GM12878 (cell line): ENCODE measurements around the gene PLXND1. TPM values are rescaled to one million over a fixed set of nuclear protein-coding genes. Genes with fewer than 3 reads are reported as not detected.

ENCODE experiments used
- ATAC-seq: fragments of 200-7000 bp; cut with Tn5 transposase; 3 replicates; pipeline ENCODE4 v1.9.1; 2020; ENCODE audit warnings: mild to moderate bottlenecking, moderate library complexity
- BruUV-seq: library from RNA; stranded (reverse); fragments of 400-500 nt; replicated peaks from 2 replicates; lab custom pipeline; 2021; lab: Mats Ljungman, UMichigan
- CTCF ChIA-PET: fragments of 300-600 bp; sonication (Branson Sonifier 250); formaldehyde crosslinking; extraction: SDS; loops from one replicate; lab custom pipeline; 2021; ENCODE audit warnings: inconsistent platforms; lab: Yijun Ruan, JAX
- POLR2A ChIA-PET: fragments of 350-600 bp; formaldehyde crosslinking; extraction: SDS; loops from one replicate; lab custom pipeline; 2021; ENCODE audit warnings: inconsistent platforms; lab: Charles Lee
- RAD21 ChIA-PET: fragments of 300-600 bp; sonication (Branson Sonifier 250); formaldehyde crosslinking; loops from one replicate; lab custom pipeline; 2023; ENCODE audit warnings: antibody characterized with exemption; ENCODE audit not compliant: unreplicated experiment; lab: Charles Lee
- SMC1A ChIA-PET: fragments of 300-600 bp; sonication (Branson Sonifier 250); formaldehyde crosslinking; loops from one replicate; lab custom pipeline; 2023; ENCODE audit not compliant: unreplicated experiment, uncharacterized antibody; lab: Charles Lee
- DNase-seq: peaks from one replicate; pipeline ENCODE4 v3.0.0-alpha.2; 2011; ENCODE audit warnings: low read depth, low spot score
- FAIRE-seq: peaks from 3 replicates; lab custom pipeline; 2011; peaks lifted over from hg19 to GRCh38; lab: Jason Lieb, UNC
- H2AFZ ChIP-seq: 2 replicates; pipeline ENCODE4 v1.6.0; 2011; ENCODE audit warnings: low read depth, low read length, control low read depth; ENCODE audit not compliant: control insufficient read depth
- H3K27ac ChIP-seq: 2 replicates; pipeline ENCODE4 v1.5.1; 2011; ENCODE audit warnings: control low read depth; ENCODE audit not compliant: control insufficient read depth, insufficient read depth
- H3K27me3 ChIP-seq, 2 experiments: replicated peaks in 1 of 2; 2 replicates each; pipeline versions ENCODE4 v1.6.0 to v1.6.1; 2011; ENCODE audit warnings: low read length in 1 of 2; ENCODE audit not compliant: control insufficient read depth in 2 of 2, insufficient read depth in 2 of 2
- H3K36me3 ChIP-seq, 2 experiments: 2 replicates each; pipeline ENCODE4 v1.5.1; 2011; ENCODE audit warnings: low read length in 1 of 2; ENCODE audit not compliant: control insufficient read depth in 2 of 2, insufficient read depth in 2 of 2
- H3K4me1 ChIP-seq: 2 replicates; pipeline ENCODE4 v1.6.1; 2011; ENCODE audit warnings: mild to moderate bottlenecking, low read length, moderate library complexity, mixed read lengths; ENCODE audit not compliant: control insufficient read depth, insufficient read depth
- H3K4me2 ChIP-seq: 2 replicates; pipeline ENCODE4 v1.6.0; 2011; ENCODE audit warnings: control low read depth; ENCODE audit not compliant: control insufficient read depth, insufficient read depth
- H3K4me3 ChIP-seq: fragments of 200-600 bp; sonication (generic); 2 replicates; pipeline ENCODE4 v1.5.1; 2016
- H3K79me2 ChIP-seq: 2 replicates; pipeline ENCODE4 v1.6.0; 2011; ENCODE audit warnings: low read length; ENCODE audit not compliant: control insufficient read depth, insufficient read depth
- H3K9ac ChIP-seq: 2 replicates; pipeline ENCODE4 v1.8.0; 2011; ENCODE audit warnings: low read length, control low read depth, mixed read lengths; ENCODE audit not compliant: control insufficient read depth, insufficient read depth
- H3K9me3 ChIP-seq: replicated peaks from 3 replicates; pipeline ENCODE4 v1.5.1; 2011; ENCODE audit warnings: mild to moderate bottlenecking, low read length; ENCODE audit not compliant: control insufficient read depth, insufficient read depth
- H4K20me1 ChIP-seq: 2 replicates; pipeline ENCODE4 v1.6.0; 2011; ENCODE audit not compliant: control insufficient read depth, insufficient read depth
- BACH1 ChIP-seq: fragments of 450-650 bp; IDR thresholded peaks from 2 replicates; pipeline ENCODE4 v1.6.1; 2017; ENCODE audit warnings: mild to moderate bottlenecking, borderline replicate concordance
- BCL11A ChIP-seq: IDR thresholded peaks from 2 replicates; pipeline ENCODE4 v1.6.1; 2011; ENCODE audit warnings: low read depth, low read length
- CHD4 ChIP-seq: fragments of 200-600 bp; sonication (generic); IDR thresholded peaks from 2 replicates; pipeline ENCODE4 v1.6.1; 2016; ENCODE audit warnings: mild to moderate bottlenecking
- FOS ChIP-seq: IDR thresholded peaks from 3 replicates; pipeline ENCODE4 v1.6.1; 2011; ENCODE audit warnings: borderline replicate concordance; ENCODE audit not compliant: insufficient read length; ENCODE audit errors: extremely low read depth
- FOXK2 ChIP-seq: fragments of 450-650 bp; IDR thresholded peaks from 2 replicates; pipeline ENCODE4 v1.6.1; 2017; ENCODE audit warnings: mild to moderate bottlenecking, moderate library complexity
- NR2C2 ChIP-seq: IDR thresholded peaks from 2 replicates; pipeline ENCODE4 v1.6.1; 2011; ENCODE audit warnings: borderline replicate concordance, low read depth; ENCODE audit not compliant: control insufficient read depth, insufficient read length
- NR2F1 ChIP-seq: fragments of 450-650 bp; conservative IDR thresholded peaks from 2 replicates; pipeline ENCODE4 v1.6.1; 2017; ENCODE audit warnings: mild to moderate bottlenecking
- RCOR1 ChIP-seq: conservative IDR thresholded peaks from 2 replicates; pipeline ENCODE4 v1.6.1; 2012; ENCODE audit warnings: low read depth, low read length, improper control_type of control experiment
- SKIL ChIP-seq: fragments of 450-650 bp; IDR thresholded peaks from 2 replicates; pipeline ENCODE4 v1.6.1; 2017; ENCODE audit warnings: mild to moderate bottlenecking, low read depth, inconsistent platforms; ENCODE audit not compliant: poor library complexity, severe bottlenecking
- SMAD5 ChIP-seq: IDR thresholded peaks from 2 replicates; pipeline ENCODE4 v1.6.1; 2016; ENCODE audit warnings: antibody characterized with exemption, low read depth
- SREBF2 ChIP-seq: IDR thresholded peaks from 2 replicates; pipeline ENCODE4 v1.6.1; 2012; ENCODE audit warnings: mild to moderate bottlenecking, low read length
- ZBTB40 ChIP-seq: fragments of 450-650 bp; IDR thresholded peaks from 2 replicates; pipeline ENCODE4 v1.6.1; 2016; ENCODE audit warnings: mild to moderate bottlenecking, moderate library complexity, borderline replicate concordance
- WGBS: methylation state at CpG from one replicate; pipeline ENCODE4 v1.1.6; 2016; ENCODE audit warnings: low lambda C conversion rate; ENCODE audit not compliant: insufficient replicate concordance, insufficient coverage; ENCODE audit errors: missing lambda C conversion rate; 5-methylcytosine and 5-hydroxymethylcytosine counted together
- in situ Hi-C: fragments of 300-500 bp; cut with MboI; formaldehyde crosslinking; loops from 9 replicates; pipeline ENCODE4 v1.14.3; 2018; ENCODE audit warnings: mixed read lengths
- intact Hi-C: fragments of 100-400 bp; cut with micrococcal nuclease; formaldehyde crosslinking; loops from one replicate; pipeline ENCODE4 v1.14.2; 2022; ENCODE audit not compliant: unreplicated experiment
- polyA plus RNA-seq, 11 experiments: library from polyadenylated mRNA; depleted of rRNA in 4 of 11; unstranded in 6 of 11; stranded (reverse) in 5 of 11; fragments of >200 nt; fragmentation: Nextera tagmentation in 4 of 11; fragmentation: Illumina TruSeq in 1 of 11; extraction: Ambion mirVana in 4 of 11; extraction: Trizol in 1 of 11; gene quantifications; 1 replicate in 1 of 11; 2 replicates in 10 of 11; pipeline versions ENCODE4 v1.2.1 to v1.2.3, GENCODE V29; 2011 to 2016; ENCODE audit warnings: inconsistent platforms in 2 of 11, missing spikeins in 2 of 11, low read depth in 1 of 11
- total RNA-seq, 4 experiments: library from RNA; depleted of rRNA in 3 of 4; stranded (reverse); fragments of >200 nt in 3 of 4; fragmentation: Illumina TruSeq in 1 of 4; extraction: Trizol in 1 of 4; gene quantifications; 2 replicates each; pipeline versions ENCODE4 v1.2.1 to v1.2.3, GENCODE V29; 2013 to 2021
- TF ChIP-seq, protein P1 (sequence below): IDR thresholded peaks from 2 replicates; pipeline ENCODE4 v1.6.1; 2011; ENCODE audit warnings: mild to moderate bottlenecking, low read depth, low read length, moderate library complexity; ENCODE audit not compliant: insufficient replicate concordance
- TF ChIP-seq, protein P2 (sequence below): IDR thresholded peaks from 2 replicates; pipeline ENCODE4 v1.6.1; 2011; ENCODE audit warnings: borderline replicate concordance, low read depth, mild to moderate bottlenecking, moderate library complexity, low read length; ENCODE audit not compliant: insufficient read depth, poor library complexity, severe bottlenecking

The PLXND1 gene
- total and polyA plus RNA-seq, 10 of the 15 experiments (the other 5 are each of a cell fraction or from before 2014, with no cell fraction given): 0.01 to 2.3 (median 0.72) TPM; not detected in 7

- RAD21 ChIA-PET: interaction anchor here (1.6 to 2.2 kb wide), 4 partner anchors 10 to 285 kb away, joined by 3 to 18 read pairs (median 6); no protein-coding TSS in a partner anchor
- no peaks in the 10 kb centered on the region for H3K9me3 ChIP-seq
- no peak overlapping the region for H3K4me2 ChIP-seq
- in situ Hi-C loops: no loop called here
- no peak overlapping the region for H3K9ac ChIP-seq
- no peaks in the 10 kb centered on the region for H3K79me2 ChIP-seq
- ATAC-seq: no peak
- POLR2A ChIA-PET: no interaction called here
- CTCF ChIA-PET: interaction anchor here (1.1 to 5.5 kb wide), 10 partner anchors 10 to 285 kb away, joined by 3 to 151 read pairs (median 4); no protein-coding TSS in a partner anchor
- no TSS peak for BruUV-seq
- H3K27ac ChIP-seq: no peak overlapping the region
- intact Hi-C loops: no loop called here
- H2AFZ ChIP-seq: no peak overlapping the region
- no peak for FAIRE-seq
- H3K4me3 ChIP-seq: no peak overlapping the region
- SMC1A ChIA-PET: interaction anchor here (0.5 to 5.1 kb wide), 6 partner anchors 16 to 180 kb away, joined by 3 to 83 read pairs (median 8); no protein-coding TSS in a partner anchor
- DNase-seq: no peak
- no peaks in the 10 kb centered on the region for H3K27me3 ChIP-seq
- whole genome bisulfite sequencing: 79% methylated on average over 3 of the region's 3 CpGs
- no peaks in the 10 kb centered on the region for H4K20me1 ChIP-seq
- no peak for TF ChIP-seq FOXK2
- no peak for TF ChIP-seq SKIL
- TF ChIP-seq, protein P1, sequence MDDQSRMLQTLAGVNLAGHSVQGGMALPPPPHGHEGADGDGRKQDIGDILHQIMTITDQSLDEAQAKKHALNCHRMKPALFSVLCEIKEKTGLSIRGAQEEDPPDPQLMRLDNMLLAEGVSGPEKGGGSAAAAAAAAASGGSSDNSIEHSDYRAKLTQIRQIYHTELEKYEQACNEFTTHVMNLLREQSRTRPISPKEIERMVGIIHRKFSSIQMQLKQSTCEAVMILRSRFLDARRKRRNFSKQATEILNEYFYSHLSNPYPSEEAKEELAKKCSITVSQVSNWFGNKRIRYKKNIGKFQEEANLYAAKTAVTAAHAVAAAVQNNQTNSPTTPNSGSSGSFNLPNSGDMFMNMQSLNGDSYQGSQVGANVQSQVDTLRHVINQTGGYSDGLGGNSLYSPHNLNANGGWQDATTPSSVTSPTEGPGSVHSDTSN: no peak
- TF ChIP-seq ZBTB40: no peak
- TF ChIP-seq NR2C2: no peak
- no peak for TF ChIP-seq BCL11A
- TF ChIP-seq, protein P2, sequence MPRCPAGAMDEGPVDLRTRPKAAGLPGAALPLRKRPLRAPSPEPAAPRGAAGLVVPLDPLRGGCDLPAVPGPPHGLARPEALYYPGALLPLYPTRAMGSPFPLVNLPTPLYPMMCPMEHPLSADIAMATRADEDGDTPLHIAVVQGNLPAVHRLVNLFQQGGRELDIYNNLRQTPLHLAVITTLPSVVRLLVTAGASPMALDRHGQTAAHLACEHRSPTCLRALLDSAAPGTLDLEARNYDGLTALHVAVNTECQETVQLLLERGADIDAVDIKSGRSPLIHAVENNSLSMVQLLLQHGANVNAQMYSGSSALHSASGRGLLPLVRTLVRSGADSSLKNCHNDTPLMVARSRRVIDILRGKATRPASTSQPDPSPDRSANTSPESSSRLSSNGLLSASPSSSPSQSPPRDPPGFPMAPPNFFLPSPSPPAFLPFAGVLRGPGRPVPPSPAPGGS: no peak
- no peak for TF ChIP-seq SREBF2
- TF ChIP-seq CHD4: no peak
- TF ChIP-seq FOS: no peak
- no peak for TF ChIP-seq SMAD5
- no peak for TF ChIP-seq NR2F1
- no peak for TF ChIP-seq BACH1
- TF ChIP-seq RCOR1: no peak
- no peaks in the 10 kb centered on the region for H3K4me1 ChIP-seq
- H3K36me3 ChIP-seq: no peaks in the 10 kb centered on the region
Observed at GRCh38 chr3:129648391-129648790, 41.9 kb upstream of the PLXND1 start.
